GM21619 (cell line): ENCODE data around the gene UBE2D2.

ENCODE experiments used
- ATAC-seq: cut with Tn5 transposase; IDR thresholded peaks from one replicate; pipeline ENCODE4 v1.9.1; 2021; ENCODE audit not compliant: unreplicated experiment

UBE2D2 gene

DNA sequence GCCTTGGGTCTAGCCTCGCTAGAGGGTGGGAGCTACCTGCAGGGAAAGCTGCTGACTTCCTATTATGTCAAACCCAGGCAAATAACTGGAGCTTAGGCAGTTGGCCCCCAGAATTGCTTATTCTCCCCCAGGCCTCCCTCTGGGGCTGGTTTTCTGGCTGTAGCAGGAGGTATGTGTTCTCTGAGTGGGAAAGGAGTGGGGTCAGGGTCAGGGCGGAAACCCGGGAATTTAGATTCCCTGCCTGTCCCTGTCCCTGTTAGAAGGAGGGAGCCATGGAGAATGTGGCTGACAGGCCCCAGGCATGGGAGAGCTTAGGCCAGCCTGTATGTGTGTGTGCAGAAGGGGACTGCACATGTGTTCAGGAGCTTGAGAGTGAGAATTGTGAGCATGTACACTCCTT, 73.4 kb downstream of the UBE2D2 start:
- ATAC-seq: no peak

DNA sequence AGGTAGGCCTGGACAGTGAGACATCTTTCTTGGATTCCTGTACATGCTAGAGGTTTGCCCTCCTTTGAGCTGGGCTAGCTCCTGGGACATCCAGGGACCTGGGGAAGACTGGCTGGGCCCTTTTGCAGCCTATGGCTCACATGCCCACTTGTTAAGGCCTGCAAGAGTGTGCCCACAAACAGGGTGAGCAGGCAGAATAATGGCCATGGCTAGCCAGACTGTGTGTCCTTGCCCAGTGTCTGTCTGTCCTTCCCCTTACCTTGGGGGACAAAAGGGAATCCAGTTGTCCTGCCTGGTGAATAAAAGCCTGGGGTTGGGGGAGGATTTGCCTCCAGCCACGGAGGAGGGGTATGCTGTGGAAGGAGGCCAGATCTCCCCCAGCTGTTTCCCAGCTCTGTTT, 74.1 kb downstream of the UBE2D2 start:
- ATAC-seq: no peak

DNA sequence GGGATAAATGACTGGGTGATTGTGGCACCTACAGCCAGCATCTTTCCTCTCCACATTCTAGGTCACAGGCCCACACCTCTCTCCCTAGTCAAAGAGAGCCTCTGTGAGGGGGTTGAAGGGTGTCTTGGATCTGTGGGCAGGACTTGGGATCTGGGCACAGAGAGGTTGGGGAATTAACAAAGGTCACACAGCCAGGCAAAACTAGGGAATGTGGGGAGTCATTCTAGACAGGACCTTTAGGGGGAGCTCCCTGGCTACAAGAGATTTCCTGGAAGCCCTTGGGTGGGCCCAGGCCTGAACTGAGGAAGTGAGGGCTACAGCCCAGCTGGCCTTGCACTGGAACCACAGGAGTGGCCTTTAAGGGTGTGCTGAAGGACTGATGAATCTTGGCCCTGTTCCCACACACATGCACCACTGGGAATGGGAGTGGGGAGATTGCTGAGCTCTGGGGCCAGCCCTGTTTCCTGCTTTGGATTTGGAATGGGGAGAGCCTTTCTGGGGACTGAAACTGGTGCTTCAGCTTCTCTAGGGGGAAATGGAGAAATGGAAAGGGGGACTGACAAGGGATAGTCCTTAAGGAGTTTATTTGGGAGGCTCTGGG, 74.6 kb downstream of the UBE2D2 start:
- no peak for ATAC-seq

DNA sequence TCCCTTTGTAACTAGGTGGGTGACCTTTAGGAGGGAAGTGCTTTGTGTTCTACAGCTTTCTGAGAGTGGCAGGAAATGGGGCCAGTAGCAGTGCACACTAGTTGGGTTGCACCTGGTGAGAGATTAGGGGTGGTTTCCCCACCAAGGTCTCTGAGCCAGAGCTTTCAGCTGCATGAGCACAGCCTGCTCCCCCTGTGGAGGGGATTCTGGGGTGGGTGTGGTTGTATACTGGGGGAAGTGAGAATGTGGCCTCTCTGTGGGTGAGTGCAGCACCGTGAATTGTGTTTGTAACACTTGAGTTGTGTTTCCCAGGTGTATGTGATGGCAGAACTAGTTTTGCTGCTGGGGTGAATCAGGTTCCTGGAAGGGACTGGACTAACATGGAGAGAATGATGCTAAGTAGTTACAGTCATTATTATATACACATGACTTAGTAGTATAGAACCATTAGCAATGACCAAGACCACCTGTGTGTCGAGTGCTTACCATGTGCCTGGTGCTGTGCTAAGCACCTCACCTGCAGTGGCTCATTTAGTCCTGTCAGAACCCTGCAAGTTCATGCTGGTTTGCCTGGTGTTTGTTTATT, 75.2 kb downstream of the UBE2D2 start:
- peak; percentile 68 for ATAC-seq

DNA sequence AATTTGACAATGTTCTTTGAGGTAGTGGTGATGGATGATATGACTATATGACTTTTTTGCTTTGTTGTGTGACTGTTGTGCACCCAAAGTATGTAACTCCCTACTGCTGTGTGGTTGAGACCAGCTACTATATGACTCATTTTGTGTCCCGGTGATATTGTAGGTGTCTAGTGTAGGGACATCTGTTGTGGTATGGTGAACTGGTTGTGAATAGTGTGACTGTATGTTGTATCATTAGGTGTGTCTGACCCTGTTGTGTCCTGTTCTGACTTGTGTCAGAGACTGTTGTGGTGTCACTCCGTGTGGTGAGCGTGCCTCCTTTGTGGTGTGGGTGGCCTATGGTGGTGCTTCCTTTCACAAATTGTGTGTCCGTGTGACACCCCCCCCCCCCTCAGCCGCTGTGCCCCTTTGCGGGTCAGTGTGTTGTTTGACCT, 75.9 kb downstream of the UBE2D2 start:
- no peak for ATAC-seq

DNA sequence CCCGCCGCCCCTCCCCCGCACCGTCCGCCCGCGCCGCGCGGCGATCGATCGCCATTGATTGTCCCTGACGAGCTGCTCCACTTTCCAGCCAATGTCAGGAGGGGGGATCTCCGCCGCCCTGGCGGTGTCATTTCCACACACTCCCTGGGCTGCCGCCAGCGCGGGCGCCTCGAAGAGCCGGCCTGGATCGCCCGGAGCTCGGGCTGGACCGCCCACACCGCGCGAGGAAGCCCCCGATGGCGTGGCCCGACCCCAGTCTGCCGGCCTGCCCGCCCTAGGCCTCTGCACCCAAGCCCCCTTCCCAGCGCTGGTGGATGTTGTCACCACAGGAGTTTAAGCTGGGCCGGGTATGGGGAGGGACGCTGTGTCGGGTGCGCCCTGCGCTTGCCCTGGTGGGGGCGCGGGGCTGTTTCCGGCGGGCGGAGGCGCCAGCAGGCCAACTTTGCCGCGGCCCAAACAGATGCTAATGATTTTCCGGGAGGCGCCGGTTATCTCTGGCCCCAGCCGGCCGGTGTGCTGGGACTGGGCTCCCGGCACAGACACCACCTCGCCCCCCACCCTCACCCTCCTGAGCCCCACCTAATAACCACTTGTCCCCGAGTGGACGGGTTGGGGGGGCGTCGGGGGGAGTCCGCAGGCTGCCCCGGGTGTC, 76.4 kb downstream of the UBE2D2 start:
- ATAC-seq: peak; percentile 21

DNA sequence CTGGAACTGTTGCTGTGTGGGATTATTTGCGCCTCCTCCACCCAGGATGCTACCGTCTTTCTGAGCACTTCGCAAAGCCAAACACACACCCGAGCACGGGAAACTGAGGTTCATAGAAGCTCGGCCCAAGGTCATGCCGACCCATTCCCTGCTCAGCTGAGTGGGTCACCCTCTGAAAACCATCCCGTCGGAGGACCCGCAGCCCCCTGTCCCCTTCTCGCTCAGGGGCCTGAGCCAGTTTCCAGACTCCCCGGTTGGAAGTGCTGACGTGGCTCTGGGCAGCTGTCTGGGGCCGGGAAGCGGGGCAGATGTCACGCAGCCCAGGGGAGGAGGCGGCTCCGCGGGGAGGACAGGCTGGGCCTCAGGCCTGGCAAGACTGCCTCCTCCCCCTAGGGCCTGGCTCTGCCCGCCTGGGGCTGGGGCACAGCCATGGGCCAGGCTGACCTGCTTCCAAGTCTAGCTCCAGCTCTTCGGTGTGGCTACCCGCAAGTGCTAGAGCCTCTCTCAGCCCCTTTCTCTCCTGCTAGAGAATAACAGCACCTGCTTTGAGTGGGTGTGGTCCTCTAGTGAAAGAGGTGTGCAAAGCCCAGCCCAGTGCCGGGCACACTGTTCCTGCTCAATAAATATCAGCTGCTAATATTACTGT, 77.1 kb downstream of the UBE2D2 start:
- ATAC-seq: no peak

DNA sequence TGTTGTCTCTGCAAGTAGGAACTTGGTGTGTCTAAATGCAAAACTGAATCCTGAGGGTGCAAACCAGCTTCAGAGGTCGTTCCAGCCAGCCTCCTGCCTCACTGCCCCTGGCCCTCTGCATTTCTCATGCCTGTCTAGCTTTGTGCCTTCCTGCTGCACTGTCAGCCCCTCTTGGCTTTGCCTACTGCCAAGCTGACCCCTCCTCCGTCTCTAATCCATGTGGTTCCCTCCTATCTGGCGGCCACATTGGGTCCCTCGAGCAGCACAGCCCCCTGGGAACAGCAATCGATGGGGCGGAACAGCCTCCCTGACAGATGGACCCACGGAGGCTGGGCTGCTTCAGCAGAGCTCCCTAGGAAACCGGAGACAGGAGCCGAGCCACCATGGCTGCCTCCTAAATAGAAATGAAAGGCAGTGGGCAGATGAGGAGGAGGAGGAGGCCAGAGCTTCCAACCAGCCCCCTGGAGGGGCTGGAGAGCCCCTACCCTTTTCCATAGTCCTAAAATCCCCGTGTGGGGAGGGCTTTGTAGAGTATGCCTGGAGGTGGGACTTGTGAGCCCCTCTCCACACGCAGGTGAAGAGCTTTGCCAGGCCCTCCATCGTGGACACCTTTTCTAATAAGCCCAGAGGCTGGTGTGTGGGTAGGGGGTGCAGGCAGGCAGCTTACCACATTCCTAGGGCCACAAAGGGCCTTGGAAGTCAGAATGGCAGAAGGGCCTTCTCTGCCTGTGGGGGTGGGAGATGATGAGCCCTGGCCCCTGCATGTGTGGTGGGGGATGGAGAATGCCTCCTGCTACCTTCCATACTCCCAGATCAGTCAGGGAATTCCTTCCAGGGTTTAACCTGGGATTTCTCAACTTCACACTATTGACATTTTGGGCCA, 77.8 kb downstream of the UBE2D2 start:
- ATAC-seq: no peak

DNA sequence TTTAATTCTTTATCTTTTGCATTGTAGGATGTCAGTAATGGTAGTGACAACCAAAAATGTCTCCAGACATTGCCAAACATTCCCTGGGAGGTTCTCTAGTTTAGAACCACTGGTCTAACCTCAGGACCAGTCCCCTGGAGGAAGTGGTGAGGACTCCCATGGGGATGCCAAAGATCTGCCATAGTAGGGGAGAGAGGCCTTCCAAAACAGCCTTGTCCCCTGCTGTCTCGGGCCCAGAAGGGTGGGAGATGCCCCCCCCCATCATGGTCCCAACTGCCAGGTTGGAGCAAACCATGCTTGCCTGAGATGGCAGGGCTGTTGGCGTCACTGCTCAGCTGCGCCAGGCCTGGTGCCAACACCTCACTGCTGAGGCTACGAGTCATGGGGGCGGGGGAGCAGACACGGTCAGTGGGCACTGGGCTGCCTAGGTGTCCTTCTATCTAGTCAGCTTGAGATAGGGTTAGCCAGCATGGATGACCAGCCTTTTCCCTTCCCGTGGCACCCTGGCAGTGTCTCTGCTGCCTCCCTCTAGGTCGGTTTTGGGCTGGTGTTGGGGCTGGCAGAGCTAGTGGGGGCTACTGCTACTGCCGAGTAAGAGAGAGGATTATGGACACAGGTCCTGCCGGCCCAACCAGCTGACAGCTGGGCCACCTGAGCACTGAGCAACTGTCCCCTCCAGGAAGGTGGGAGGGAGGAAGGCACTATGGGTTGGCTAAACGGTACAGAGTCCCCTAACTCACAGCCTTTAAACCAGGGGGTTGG, 78.7 kb downstream of the UBE2D2 start:
- ATAC-seq: no peak

DNA sequence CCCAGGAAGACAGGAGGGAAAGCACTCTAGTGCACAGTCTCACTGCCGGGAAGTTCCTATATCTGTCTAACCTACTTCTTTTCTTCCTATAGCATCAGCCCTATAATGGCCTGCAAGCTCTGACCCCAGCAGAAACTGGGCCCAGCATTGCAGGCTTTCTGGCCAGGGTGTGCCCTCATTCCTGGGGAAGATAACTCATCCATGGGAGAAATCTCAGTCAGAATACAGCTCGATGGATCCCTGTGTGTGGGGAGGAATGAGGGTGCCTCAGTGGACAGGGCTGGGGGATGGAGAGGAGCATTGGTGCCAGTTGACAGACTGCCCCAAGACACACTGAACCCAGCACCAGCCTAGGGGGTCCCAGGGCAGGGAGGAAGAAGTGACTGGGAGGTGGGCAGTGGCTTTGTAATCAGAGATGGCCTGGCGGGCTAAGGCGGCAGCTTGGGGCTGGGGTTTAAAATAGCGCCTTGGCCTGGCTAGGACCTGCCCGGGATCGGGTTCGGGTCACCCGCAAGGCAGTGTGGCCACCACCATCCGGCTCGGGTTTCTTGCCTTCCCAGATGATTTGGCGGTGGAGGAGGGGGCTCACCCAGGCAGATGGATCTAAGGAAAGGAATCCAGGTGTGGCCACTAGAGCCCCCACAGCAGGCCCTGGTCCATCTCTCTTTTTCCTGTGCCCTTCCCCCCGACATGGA, 79.4 kb downstream of the UBE2D2 start:
- ATAC-seq: no peak

DNA sequence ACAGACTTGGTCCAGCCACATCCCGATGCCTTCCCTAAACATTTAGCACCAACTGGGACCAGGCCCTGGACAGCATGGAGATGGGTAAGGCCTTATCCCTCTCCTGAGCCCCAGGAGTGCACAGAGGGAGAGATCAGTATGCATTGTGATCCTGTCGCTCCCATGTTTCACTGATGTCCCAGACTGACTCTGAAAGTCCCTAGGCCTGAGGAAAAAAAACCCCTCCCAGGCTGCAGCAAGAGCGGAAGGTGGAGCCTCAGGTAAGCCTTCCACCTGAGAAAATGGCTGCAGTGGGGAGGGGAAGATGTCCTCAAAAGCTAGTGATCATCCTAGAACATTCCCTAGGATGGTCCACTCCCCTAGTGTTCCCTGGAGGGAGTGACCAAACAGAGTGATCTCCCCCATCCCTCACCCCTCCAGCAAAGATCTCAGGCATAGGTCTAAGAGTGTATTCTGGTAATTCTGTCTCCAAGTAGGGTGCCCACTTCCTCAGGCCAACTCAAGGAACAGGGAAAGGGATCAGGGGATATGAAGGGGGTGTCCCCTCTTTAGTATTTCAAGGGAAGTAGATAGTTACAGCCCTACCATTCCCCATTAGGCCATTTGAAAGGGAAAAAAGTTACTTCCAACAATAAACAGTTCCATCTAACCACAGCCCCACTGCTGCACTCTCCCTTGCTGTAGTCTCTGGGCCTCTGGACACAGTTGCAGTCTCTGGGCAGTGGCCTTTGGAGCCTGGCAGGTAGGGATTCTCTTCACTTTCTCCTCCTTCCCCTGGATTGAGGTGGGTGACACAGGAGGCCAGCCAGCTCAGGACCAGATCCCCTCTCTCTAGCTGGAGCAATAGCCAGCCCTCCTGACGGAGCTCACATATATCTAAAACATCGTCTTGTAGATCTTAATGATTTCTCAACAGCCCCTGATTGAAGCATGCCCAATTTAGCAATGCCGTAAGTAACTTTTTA, 80.3 kb downstream of the UBE2D2 start:
- no peak for ATAC-seq

DNA sequence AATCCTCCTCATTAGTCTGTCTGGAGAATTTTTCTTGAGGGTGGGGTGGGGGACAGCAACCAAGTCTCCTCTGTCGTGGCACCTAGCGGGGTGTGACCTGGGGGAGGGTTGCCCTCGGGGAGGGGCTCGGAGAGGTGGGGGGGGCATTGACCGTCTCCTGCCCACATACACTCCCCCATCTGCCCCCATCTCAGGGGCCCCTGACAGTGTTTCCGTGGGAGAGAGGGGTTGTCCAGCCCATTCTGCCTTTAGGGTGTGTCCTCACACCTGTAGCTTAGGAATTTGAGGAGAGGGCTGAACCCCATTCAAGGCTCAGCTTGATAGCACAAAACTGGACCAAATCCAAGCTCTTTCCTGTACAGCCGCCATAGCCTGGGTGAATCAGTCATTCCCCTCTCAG, 81.1 kb downstream of the UBE2D2 start:
- no peak for ATAC-seq

DNA sequence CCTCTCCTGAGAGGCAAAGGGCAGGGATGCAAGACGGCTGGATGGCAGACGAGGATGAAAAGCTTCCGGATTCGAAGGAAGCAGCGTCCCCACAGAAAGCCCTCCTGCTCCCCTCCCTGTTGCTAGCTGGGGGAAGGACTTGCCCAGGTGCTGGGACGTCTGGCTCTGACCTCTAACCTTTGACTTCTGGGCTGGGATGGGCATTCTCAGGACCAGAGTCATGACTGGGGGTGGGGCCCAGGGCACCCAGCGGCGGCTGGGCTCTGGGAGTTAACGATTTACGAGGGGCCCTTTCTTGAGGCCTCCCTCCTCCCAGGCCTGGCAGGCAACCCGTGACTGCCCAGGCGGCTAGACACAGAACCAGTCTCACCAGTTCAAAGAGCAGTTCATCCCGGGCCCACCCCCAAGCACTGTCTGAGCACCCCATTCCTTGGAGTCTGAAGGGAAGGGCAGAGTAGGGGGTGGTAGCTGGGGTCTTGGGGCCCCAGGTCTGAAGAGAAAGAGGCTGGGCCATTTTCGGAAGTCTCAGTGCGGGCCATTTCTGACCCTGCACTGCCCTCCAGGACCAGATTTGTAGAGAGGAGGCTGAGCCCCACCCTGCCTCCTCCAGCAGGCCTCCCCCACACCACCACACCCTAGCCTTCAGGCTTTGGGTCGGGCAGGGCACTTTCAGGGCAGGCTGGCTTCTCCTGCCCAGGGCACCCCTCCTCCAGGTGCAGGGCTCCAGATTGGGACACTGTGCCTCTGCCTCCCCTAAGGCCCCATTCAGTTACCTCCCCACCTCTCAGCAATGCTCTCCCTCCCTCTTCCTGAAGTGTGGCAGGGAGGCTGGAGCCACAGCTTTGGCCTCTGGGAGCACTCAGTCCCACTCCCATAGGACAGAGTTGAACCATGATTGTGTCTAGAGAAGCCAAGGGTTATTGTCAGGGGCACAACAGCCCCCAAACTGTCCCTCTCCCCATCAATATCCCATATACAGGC, 82.0 kb downstream of the UBE2D2 start:
- no peak for ATAC-seq

DNA sequence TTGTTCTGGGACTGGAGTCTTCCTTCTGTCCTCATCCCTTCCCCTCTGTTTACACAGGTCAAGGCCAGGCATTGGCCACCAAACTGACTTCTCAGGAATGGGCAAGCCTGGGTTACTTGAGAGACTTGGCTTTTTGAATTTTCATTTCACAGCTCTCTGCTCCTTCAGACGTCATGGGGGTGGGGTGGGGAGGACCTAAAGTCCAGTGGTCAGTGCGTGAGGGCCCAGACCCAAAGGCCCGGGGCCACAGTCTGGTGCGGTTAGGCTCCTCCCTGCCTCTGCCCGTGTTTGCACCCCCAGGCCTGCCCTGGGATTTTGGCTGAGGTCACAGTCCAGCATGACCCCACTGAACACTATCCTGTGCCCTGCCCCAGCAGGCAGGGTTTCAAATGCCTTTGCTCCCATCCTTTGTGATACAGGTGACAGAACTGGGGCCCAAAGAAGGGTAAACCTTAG, 82.9 kb downstream of the UBE2D2 start:
- ATAC-seq: no peak

DNA sequence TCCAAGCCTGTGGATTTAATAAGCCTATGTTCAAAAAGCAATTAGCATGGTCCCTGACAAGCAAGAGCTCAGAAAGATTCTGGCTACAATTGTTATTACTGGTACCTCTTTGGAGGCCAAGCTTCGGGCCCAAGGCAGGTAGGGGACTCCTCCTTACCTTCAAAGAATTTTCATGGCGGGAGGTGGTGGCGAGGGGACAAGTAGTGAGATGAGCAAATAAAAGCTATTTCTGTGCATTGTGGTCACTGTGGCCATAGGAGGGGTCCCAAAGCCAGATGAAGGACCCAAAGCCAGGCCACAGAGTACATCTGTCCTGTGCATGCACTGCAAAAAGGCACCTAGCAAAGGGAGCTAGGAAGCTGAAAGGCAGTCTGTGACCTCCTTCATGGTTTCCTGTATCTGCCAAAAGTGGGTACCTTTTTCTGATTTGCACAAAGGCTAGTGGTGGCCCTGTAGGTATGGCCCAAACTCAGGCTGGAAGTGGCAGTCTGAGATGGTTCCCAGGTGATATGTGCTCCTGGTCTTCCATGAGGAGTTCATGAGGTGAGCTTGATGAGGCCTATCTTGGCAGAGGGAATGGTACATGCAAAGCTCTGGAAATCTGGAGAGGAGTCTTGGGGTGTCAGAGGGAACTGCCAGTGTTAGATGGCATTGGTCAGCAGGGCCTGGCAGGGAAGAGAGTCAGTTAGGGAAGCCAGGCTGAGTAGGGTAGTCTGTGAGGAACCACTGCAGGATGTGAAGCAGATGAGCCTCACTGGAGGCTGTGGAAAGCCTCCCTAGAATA, 83.7 kb downstream of the UBE2D2 start:
- no peak for ATAC-seq

DNA sequence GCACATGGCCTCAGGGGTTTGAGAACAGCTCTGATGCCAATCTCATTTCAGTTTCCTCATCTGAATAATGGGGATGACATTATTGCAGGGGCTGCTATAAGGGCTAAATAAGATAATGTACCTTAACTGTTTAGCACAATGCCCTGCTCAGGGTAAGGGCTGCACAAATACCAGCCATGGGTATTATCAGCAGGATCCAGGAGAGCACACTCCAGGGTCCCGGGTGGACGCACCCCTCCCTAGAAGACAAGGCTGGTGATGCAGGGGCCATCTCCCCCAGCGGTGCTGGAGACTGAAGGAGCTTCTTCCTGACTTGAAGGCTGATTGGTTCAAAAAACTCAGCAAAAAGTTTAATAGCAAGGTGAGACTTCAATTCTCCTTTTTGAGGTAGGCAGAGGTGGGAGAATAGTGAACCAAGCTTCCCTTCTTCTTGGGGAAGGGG, 84.3 kb downstream of the UBE2D2 start:
- no peak for ATAC-seq

DNA sequence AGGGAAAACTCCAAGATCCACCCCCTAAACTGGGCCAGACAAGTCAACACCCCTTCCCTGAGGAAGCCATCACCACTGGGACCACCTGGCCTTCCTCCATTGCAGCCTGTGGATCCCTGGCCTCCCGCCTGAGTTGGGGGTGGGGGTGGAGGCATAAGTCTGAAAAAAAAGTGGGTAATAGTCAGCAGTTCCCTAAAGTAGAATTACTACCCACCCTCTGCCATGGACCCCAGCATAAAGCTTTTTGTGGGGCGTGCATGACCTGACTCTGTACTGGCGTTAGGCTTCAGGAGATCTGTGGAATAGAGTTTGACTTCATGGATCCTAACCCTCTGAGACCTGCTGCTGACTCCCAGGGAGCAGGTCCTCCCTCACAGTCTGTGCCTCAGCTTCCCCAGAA, 85.0 kb downstream of the UBE2D2 start:
- ATAC-seq: no peak
